Liver (tissue), 9 donors: ENCODE data around the gene PPARA. TPM values are rescaled to one million over a fixed set of nuclear protein-coding genes. Genes with fewer than 3 reads are reported as not detected.

Experiments used
- DNase-seq: peaks from one replicate; pipeline ENCODE4 v3.0.0-alpha.2; 2017; ENCODE audit warnings: low spot score
- H3K27ac ChIP-seq, 2 donors: one replicate each; pipeline ENCODE4 v1.7.0; 2013; ENCODE audit warnings: inconsistent platforms in 2 of 2, low read length in 2 of 2, control low read depth in 1 of 2, low read depth in 1 of 2, mild to moderate bottlenecking in 1 of 2
- H3K27me3 ChIP-seq, 4 donors: one replicate each; pipeline versions ENCODE4 v1.6.1 to v1.7.0; 2013; ENCODE audit warnings: low read length in 3 of 4, inconsistent platforms in 1 of 4, mild to moderate bottlenecking in 1 of 4, moderate library complexity in 1 of 4; ENCODE audit not compliant: control insufficient read depth in 4 of 4, insufficient read depth in 4 of 4
- H3K36me3 ChIP-seq, 4 donors: one replicate each; pipeline versions ENCODE4 v1.6.1 to v1.7.0; 2013; ENCODE audit warnings: low read length in 3 of 4, mild to moderate bottlenecking in 3 of 4, low read depth in 1 of 4, moderate library complexity in 1 of 4; ENCODE audit not compliant: control insufficient read depth in 4 of 4, insufficient read depth in 3 of 4
- H3K4me1 ChIP-seq, 4 donors: one replicate each; pipeline versions ENCODE4 v1.6.1 to v1.7.0; 2013; ENCODE audit warnings: low read length in 3 of 4, mild to moderate bottlenecking in 3 of 4, moderate library complexity in 1 of 4; ENCODE audit not compliant: control insufficient read depth in 4 of 4, insufficient read depth in 4 of 4
- H3K4me3 ChIP-seq, 3 donors: one replicate each; pipeline versions ENCODE4 v1.6.1 to v1.7.0; 2013; ENCODE audit warnings: low read length in 3 of 3, control low read depth in 1 of 3, low read depth in 1 of 3, mild to moderate bottlenecking in 1 of 3
- H3K9ac ChIP-seq, 2 donors: one replicate each; pipeline ENCODE4 v1.7.0; 2013; ENCODE audit warnings: low read length in 2 of 2, mild to moderate bottlenecking in 2 of 2, moderate library complexity in 2 of 2, control low read depth in 1 of 2, low read depth in 1 of 2
- H3K9me3 ChIP-seq, 4 donors: one replicate each; pipeline versions ENCODE4 v1.6.1 to v1.7.0; 2013; ENCODE audit warnings: low read length in 3 of 4; ENCODE audit not compliant: control insufficient read depth in 4 of 4
- FOXA1 ChIP-seq: IDR thresholded peaks from 2 replicates; pipeline ENCODE4 v1.6.1; 2016; ENCODE audit warnings: antibody characterized with exemption
- FOXA2 ChIP-seq: IDR thresholded peaks from 2 replicates; pipeline ENCODE4 v1.6.1; 2016; ENCODE audit warnings: antibody characterized with exemption
- GABPA ChIP-seq, 2 donors: IDR thresholded peaks in 1 of 2; conservative IDR thresholded peaks in 1 of 2; 2 replicates each; pipeline ENCODE4 v1.6.1; 2016; ENCODE audit warnings: antibody characterized with exemption in 2 of 2, mild to moderate bottlenecking in 1 of 2, moderate library complexity in 1 of 2
- HNF4A ChIP-seq, 2 donors: conservative IDR thresholded peaks; 2 replicates each; pipeline ENCODE4 v1.6.1; 2016; ENCODE audit warnings: antibody characterized with exemption in 2 of 2, mild to moderate bottlenecking in 2 of 2
- HNF4G ChIP-seq: IDR thresholded peaks from 2 replicates; pipeline ENCODE4 v1.6.1; 2016; ENCODE audit warnings: antibody characterized with exemption
- JUND ChIP-seq, 2 donors: IDR thresholded peaks; 2 replicates each; pipeline ENCODE4 v1.6.1; 2016; ENCODE audit warnings: antibody characterized with exemption in 2 of 2
- MAX ChIP-seq: IDR thresholded peaks from 2 replicates; pipeline ENCODE4 v1.6.1; 2016; ENCODE audit warnings: antibody characterized with exemption
- NR2F2 ChIP-seq: IDR thresholded peaks from 2 replicates; pipeline ENCODE4 v1.6.1; 2016; ENCODE audit warnings: antibody characterized with exemption
- RAD21 ChIP-seq, 2 donors: IDR thresholded peaks; 2 replicates each; pipeline ENCODE4 v1.6.1; 2016; ENCODE audit warnings: antibody characterized with exemption in 2 of 2, mild to moderate bottlenecking in 2 of 2
- RXRA ChIP-seq, 2 donors: IDR thresholded peaks; 2 replicates each; pipeline ENCODE4 v1.6.1; 2017 to 2018; ENCODE audit warnings: antibody characterized with exemption in 2 of 2, mild to moderate bottlenecking in 1 of 2
- SP1 ChIP-seq: IDR thresholded peaks from 2 replicates; pipeline ENCODE4 v1.6.1; 2018; ENCODE audit warnings: antibody characterized with exemption, mild to moderate bottlenecking
- TAF1 ChIP-seq: conservative IDR thresholded peaks from 2 replicates; pipeline ENCODE4 v1.6.1; 2016; ENCODE audit warnings: antibody characterized with exemption, mild to moderate bottlenecking
- YY1 ChIP-seq: IDR thresholded peaks from 2 replicates; pipeline ENCODE4 v1.6.1; 2016; ENCODE audit warnings: antibody characterized with exemption, mild to moderate bottlenecking
- WGBS: extraction: QIAGEN DNeasy Blood & Tissue Kit; methylation state at CpG from one replicate; pipeline ENCODE4 v1.1.7; 2013; 5-methylcytosine and 5-hydroxymethylcytosine counted together
- polyA plus RNA-seq, 2 donors: library from polyadenylated mRNA; stranded (reverse) in 1 of 2; unstranded in 1 of 2; fragments of 200-250 nt in 1 of 2; fragments of >200 nt in 1 of 2; fragmentation: Nextera tagmentation in 1 of 2; extraction: Ambion mirVana in 1 of 2; gene quantifications; one replicate each; pipeline versions ENCODE4 v1.2.1 to v1.2.3, GENCODE V29; 2013 to 2015
- total RNA-seq, 2 donors: library from RNA; depleted of rRNA; stranded (reverse); fragments of >200 nt; gene quantifications; one replicate each; pipeline ENCODE4 v1.2.3, GENCODE V29; 2014
- TF ChIP-seq, protein P1 (sequence below): IDR thresholded peaks from 2 replicates; pipeline ENCODE4 v1.6.1; 2016; ENCODE audit warnings: antibody characterized with exemption
- TF ChIP-seq, protein P2 (sequence below): IDR thresholded peaks from 2 replicates; pipeline ENCODE4 v1.6.1; 2016; ENCODE audit warnings: antibody characterized with exemption, mild to moderate bottlenecking
- TF ChIP-seq, protein P3 (sequence below): IDR thresholded peaks from 2 replicates; pipeline ENCODE4 v1.6.1; 2016; ENCODE audit warnings: antibody characterized with exemption
- donor health status: healthy.
- donor health status: healthy.
- donor health status: healthy.
- donor health status: healthy.
- donor health status: healthy.

The PPARA gene
- total and polyA plus RNA-seq, 4 donors, result 31.2 to 78.8 (median 41.3) TPM

GRCh38 chr22:46183733-46184132, 33.4 kb downstream of the PPARA start (continued):
- TF ChIP-seq JUND (IDR thresholded peaks at IDR 0.05) (no peak), RXRA (IDR thresholded peaks at IDR 0.05) (no peak), HNF4G (no peak), YY1 (no peak), GABPA (IDR thresholded peaks at IDR 0.05 in 1 of 2, conservative IDR thresholded peaks at IDR 0.05 in 1 of 2) (no peak), MAX (no peak)
- TF ChIP-seq, protein P1, sequence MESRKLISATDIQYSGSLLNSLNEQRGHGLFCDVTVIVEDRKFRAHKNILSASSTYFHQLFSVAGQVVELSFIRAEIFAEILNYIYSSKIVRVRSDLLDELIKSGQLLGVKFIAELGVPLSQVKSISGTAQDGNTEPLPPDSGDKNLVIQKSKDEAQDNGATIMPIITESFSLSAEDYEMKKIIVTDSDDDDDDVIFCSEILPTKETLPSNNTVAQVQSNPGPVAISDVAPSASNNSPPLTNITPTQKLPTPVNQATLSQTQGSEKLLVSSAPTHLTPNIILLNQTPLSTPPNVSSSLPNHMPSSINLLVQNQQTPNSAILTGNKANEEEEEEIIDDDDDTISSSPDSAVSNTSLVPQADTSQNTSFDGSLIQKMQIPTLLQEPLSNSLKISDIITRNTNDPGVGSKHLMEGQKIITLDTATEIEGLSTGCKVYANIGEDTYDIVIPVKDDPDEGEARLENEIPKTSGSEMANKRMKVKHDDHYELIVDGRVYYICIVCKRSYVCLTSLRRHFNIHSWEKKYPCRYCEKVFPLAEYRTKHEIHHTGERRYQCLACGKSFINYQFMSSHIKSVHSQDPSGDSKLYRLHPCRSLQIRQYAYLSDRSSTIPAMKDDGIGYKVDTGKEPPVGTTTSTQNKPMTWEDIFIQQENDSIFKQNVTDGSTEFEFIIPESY, result no peak

GRCh38 chr22:46185283-46185682, 35.0 kb downstream of the PPARA start:
- WGBS, result 89% methylated on average over 2 of the region's 2 CpGs

More at GRCh38 chr22:46185283-46185682, 35.0 kb downstream of the PPARA start:
- DNase-seq, result no peak
- Histone ChIP-seq H3K27me3 (no peaks in the 10 kb centered on the region), H3K9ac (no peak overlapping the region), H3K27ac (no peak overlapping the region), H3K9me3 (peaks cover 0 to 5% (median 1%) of the 10 kb centered on the region in 4 donors), H3K4me1 (no peaks in the 10 kb centered on the region), H3K4me3 (no peak overlapping the region), H3K36me3 (peaks cover 6 to 39% (median 28%) of the 10 kb centered on the region in 4 donors)
- TF ChIP-seq JUND (IDR thresholded peaks at IDR 0.05), result no peak
- no peak for TF ChIP-seq SP1
- no peak for TF ChIP-seq FOXA1
- TF ChIP-seq, protein P2, sequence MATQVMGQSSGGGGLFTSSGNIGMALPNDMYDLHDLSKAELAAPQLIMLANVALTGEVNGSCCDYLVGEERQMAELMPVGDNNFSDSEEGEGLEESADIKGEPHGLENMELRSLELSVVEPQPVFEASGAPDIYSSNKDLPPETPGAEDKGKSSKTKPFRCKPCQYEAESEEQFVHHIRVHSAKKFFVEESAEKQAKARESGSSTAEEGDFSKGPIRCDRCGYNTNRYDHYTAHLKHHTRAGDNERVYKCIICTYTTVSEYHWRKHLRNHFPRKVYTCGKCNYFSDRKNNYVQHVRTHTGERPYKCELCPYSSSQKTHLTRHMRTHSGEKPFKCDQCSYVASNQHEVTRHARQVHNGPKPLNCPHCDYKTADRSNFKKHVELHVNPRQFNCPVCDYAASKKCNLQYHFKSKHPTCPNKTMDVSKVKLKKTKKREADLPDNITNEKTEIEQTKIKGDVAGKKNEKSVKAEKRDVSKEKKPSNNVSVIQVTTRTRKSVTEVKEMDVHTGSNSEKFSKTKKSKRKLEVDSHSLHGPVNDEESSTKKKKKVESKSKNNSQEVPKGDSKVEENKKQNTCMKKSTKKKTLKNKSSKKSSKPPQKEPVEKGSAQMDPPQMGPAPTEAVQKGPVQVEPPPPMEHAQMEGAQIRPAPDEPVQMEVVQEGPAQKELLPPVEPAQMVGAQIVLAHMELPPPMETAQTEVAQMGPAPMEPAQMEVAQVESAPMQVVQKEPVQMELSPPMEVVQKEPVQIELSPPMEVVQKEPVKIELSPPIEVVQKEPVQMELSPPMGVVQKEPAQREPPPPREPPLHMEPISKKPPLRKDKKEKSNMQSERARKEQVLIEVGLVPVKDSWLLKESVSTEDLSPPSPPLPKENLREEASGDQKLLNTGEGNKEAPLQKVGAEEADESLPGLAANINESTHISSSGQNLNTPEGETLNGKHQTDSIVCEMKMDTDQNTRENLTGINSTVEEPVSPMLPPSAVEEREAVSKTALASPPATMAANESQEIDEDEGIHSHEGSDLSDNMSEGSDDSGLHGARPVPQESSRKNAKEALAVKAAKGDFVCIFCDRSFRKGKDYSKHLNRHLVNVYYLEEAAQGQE, result no peak
- TF ChIP-seq TAF1, result no peak
- TF ChIP-seq MAX, result no peak
- no peak for TF ChIP-seq HNF4G
- no peak for TF ChIP-seq FOXA2
- TF ChIP-seq, protein P3, sequence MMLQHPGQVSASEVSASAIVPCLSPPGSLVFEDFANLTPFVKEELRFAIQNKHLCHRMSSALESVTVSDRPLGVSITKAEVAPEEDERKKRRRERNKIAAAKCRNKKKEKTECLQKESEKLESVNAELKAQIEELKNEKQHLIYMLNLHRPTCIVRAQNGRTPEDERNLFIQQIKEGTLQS, result no peak
- no peak for TF ChIP-seq NR2F2
- no peak for TF ChIP-seq HNF4A (conservative IDR thresholded peaks at IDR 0.05)
- TF ChIP-seq RAD21 (IDR thresholded peaks at IDR 0.05), result no peak
- TF ChIP-seq GABPA (IDR thresholded peaks at IDR 0.05 in 1 of 2, conservative IDR thresholded peaks at IDR 0.05 in 1 of 2), result no peak
